Activated naive CD8-positive, alpha-beta T cell treated with anti-CD3 and anti-CD28 coated beads, Interleukin-2, amount 50 U/mL, for 24 hours (primary cell): Measurements from ENCODE around the gene FAM83G.
"Not testable (repeated sequence)": the region's sequence is repeated elsewhere in the genome, so short reads cannot be mapped to it uniquely, and the experiment has no call there.

Experiments used
- ATAC-seq: fragments of 150-1000 bp; cut with Tn5 transposase; one replicate; pipeline ENCODE4 v1.10.0; 2021
- DNase-seq: peaks from one replicate; pipeline ENCODE4 v3.0.0; 2021
- H3K27ac Mint-ChIP-seq: one replicate; pipeline ENCODE4 v1.8.0; 2021; ENCODE audit warnings: mild to moderate bottlenecking, mixed read lengths
- H3K27me3 Mint-ChIP-seq: one replicate; pipeline ENCODE4 v1.8.0; 2021; ENCODE audit warnings: mixed read lengths
- H3K36me3 Mint-ChIP-seq: one replicate; pipeline ENCODE4 v1.8.0; 2021; ENCODE audit warnings: low read depth, mixed read lengths
- H3K4me1 Mint-ChIP-seq: one replicate; pipeline ENCODE4 v1.8.0; 2021; ENCODE audit warnings: mixed read lengths
- H3K4me3 Mint-ChIP-seq: one replicate; pipeline ENCODE4 v1.8.0; 2021; ENCODE audit warnings: mild to moderate bottlenecking, moderate library complexity, mixed read lengths
- H3K9me3 Mint-ChIP-seq: one replicate; pipeline ENCODE4 v1.8.0; 2021; ENCODE audit warnings: mixed read lengths

FAM83G gene

DNA sequence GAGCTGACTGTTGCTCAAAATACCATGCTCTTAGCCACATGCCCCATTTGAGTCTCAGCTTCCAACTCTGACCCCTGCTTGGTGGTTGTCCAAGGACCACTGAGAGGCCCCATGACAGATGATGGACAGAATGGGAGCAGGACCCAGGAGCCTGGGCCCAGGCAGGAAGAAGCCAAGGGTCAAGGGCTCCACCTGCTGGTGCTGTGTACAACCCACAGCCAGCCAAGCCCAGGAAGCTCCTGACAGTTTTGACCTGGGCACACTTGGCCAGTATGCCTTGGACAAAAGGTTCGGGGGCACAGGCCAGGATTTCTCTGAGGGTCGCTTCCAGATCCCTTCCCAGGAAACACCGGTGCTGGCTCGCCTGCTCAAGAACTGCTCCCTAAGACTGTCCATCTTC, 27.2 kb upstream of the FAM83G start:
- not testable (repeated sequence) for H3K27ac Mint-ChIP-seq, H3K4me1 Mint-ChIP-seq, H3K4me3 Mint-ChIP-seq, H3K36me3 Mint-ChIP-seq, H3K9me3 Mint-ChIP-seq, H3K27me3 Mint-ChIP-seq
- DNase-seq (peak; percentile 67), ATAC-seq (peak; percentile 75)

GRCh38 chr17:19030771-19031449, 26.3 kb upstream of the FAM83G start:
- H3K4me1 Mint-ChIP-seq, H3K9me3 Mint-ChIP-seq, ATAC-seq, H3K27me3 Mint-ChIP-seq, H3K4me3 Mint-ChIP-seq, DNase-seq, H3K36me3 Mint-ChIP-seq, H3K27ac Mint-ChIP-seq: not testable (repeated sequence)

DNA sequence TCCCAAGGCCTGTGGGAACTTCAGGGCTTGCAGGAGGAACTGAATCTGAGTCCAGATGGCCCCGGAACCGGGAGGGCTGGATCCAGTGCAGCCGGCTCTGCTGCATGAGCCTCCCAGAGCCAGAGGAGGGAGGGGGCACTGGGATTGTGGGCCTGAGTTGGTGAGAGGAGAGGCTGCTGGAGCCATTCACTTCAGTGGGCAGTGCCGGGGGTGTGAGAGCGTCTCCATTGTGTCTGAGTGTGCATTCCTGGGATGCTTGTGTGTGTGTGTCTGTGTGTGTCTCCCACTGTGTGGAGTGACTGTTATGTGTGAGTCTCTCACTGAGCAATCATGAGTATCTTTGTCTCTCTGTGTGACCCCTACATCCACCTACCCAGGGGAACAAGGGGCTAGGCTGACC, 25.2 kb upstream of the FAM83G start:
- ATAC-seq, DNase-seq, H3K9me3 Mint-ChIP-seq, H3K27ac Mint-ChIP-seq, H3K36me3 Mint-ChIP-seq, H3K4me3 Mint-ChIP-seq, H3K4me1 Mint-ChIP-seq, H3K27me3 Mint-ChIP-seq: not testable (repeated sequence)

- H3K36me3 Mint-ChIP-seq, H3K27me3 Mint-ChIP-seq, H3K9me3 Mint-ChIP-seq, H3K4me3 Mint-ChIP-seq, DNase-seq, H3K27ac Mint-ChIP-seq, ATAC-seq: not testable (repeated sequence)
- peaks cover 14% of the 10 kb centered on the region for H3K4me1 Mint-ChIP-seq
These were observed 24.1 kb upstream of the FAM83G start for GRCh38 chr17:19028671-19029070.

- H3K36me3 Mint-ChIP-seq, result peaks cover 7% of the 10 kb centered on the region
- no peak overlapping the region for H3K4me3 Mint-ChIP-seq
- peaks cover 16% of the 10 kb centered on the region for H3K4me1 Mint-ChIP-seq
- DNase-seq (no peak), ATAC-seq (peak; percentile 54)
- H3K27ac Mint-ChIP-seq, result peak overlapping the region; percentile 59
- H3K27me3 Mint-ChIP-seq, result no peaks in the 10 kb centered on the region
- no peaks in the 10 kb centered on the region for H3K9me3 Mint-ChIP-seq
These were observed 19.8 kb upstream of the FAM83G start for GRCh38 chr17:19024101-19025078.

DNA sequence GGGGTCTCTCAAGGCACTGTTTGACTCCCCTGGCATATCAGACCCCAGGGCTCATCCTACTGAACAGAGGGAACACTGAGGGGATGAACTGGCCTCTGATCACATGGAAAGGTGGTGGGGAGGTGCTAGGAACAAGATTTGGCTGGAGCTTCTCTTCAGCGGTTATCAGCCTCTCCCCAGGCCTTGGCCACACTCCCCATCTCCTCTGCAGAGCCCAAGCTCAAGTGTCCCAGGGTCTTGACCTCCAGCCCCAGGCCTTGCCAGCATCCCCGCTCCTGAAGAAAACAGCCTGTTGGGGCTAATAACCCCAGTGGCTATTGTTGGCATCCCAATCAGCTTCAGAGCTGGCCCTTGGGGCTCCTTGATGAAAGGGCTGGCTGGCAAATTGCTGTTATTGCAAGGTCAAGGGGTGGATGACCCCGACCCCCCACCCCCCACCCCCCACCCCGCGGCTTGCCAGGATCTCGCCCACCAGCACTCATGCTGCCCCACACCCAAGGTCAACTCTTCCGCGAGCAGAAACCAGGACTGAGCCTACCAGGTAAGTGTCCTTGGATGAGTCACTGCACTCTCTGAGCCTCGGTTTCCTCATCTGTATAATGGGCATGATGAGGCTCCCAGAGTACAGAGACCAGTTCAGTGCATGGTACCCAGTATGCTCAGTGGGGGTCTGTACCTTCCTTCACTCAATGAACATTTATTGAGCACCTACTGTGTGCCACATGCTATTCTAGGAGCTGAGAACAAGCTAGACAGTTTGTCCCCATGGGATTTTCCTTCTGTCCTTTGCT, 18.8 kb upstream of the FAM83G start:
- ATAC-seq, result no peak
- H3K4me3 Mint-ChIP-seq, result no peak overlapping the region

GRCh38 chr17:19022747-19023146, 18.2 kb upstream of the FAM83G start:
- ATAC-seq (no peak), DNase-seq (no peak)
- H3K27me3 Mint-ChIP-seq, result no peaks in the 10 kb centered on the region
- no peaks in the 10 kb centered on the region for H3K9me3 Mint-ChIP-seq
- H3K36me3 Mint-ChIP-seq, result peaks cover 7% of the 10 kb centered on the region
- peaks cover 19% of the 10 kb centered on the region for H3K4me1 Mint-ChIP-seq
- no peak overlapping the region for H3K27ac Mint-ChIP-seq
- no peak overlapping the region for H3K4me3 Mint-ChIP-seq

More for the DNA sequence above, 18.8 kb upstream of the FAM83G start:
- no peak for DNase-seq
- Mint-ChIP-seq H3K27me3 (no peaks in the 10 kb centered on the region), H3K27ac (no peak overlapping the region), H3K4me1 (peaks cover 19% of the 10 kb centered on the region), H3K9me3 (no peaks in the 10 kb centered on the region), H3K36me3 (peaks cover 7% of the 10 kb centered on the region)

GRCh38 chr17:19022128-19022527, 17.6 kb upstream of the FAM83G start:
- Mint-ChIP-seq H3K27me3 (no peaks in the 10 kb centered on the region), H3K36me3 (peaks cover 7% of the 10 kb centered on the region), H3K4me3 (no peak overlapping the region), H3K9me3 (no peaks in the 10 kb centered on the region), H3K4me1 (peaks cover 19% of the 10 kb centered on the region), H3K27ac (no peak overlapping the region)
- DNase-seq (no peak), ATAC-seq (no peak)

DNA sequence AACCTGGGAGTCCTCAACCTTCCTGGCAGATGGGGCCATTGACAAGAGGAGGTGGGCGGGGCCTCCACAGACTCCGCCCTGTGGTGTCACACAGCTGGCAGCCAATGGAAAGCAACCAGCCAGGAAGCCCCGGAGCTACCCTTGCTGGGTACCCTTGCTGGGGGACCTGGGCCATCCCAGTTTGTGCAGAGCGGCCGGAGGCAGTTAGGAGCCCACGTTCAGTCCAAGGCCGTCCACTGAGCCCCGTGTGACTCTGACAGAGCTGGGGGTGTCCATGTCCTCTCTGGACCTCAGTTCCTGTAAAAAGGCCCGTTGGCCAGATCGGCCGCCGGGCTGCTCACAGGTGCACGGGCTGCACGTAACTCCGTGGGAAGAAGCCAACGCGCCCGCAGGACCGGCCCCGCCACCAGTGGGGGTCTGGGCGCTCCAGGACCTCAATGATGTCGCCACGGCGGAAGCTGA, 17.1 kb upstream of the FAM83G start:
- Mint-ChIP-seq H3K9me3 (no peaks in the 10 kb centered on the region), H3K27me3 (no peaks in the 10 kb centered on the region), H3K27ac (no peak overlapping the region), H3K4me3 (no peak overlapping the region), H3K4me1 (peaks cover 19% of the 10 kb centered on the region), H3K36me3 (peaks cover 7% of the 10 kb centered on the region)
- DNase-seq (peak; percentile 60), ATAC-seq (no peak)

GRCh38 chr17:19021011-19021621, 16.6 kb upstream of the FAM83G start:
- not testable (repeated sequence) for H3K27ac Mint-ChIP-seq, DNase-seq, H3K27me3 Mint-ChIP-seq, H3K4me3 Mint-ChIP-seq, H3K36me3 Mint-ChIP-seq, ATAC-seq, H3K9me3 Mint-ChIP-seq
- peaks cover 19% of the 10 kb centered on the region for H3K4me1 Mint-ChIP-seq

GRCh38 chr17:19020016-19020415, 15.5 kb upstream of the FAM83G start:
- Mint-ChIP-seq H3K9me3 (no peaks in the 10 kb centered on the region), H3K27ac (no peak overlapping the region), H3K36me3 (peaks cover 7% of the 10 kb centered on the region), H3K27me3 (no peaks in the 10 kb centered on the region), H3K4me1 (peaks cover 18% of the 10 kb centered on the region), H3K4me3 (no peak overlapping the region)
- ATAC-seq (no peak), DNase-seq (no peak)

GRCh38 chr17:19019041-19019941, 14.7 kb upstream of the FAM83G start:
- H3K27me3 Mint-ChIP-seq, result no peaks in the 10 kb centered on the region
- H3K4me1 Mint-ChIP-seq, result peaks cover 11% of the 10 kb centered on the region
- no peak for ATAC-seq
- no peak overlapping the region for H3K4me3 Mint-ChIP-seq
- DNase-seq, result no peak
- no peak overlapping the region for H3K27ac Mint-ChIP-seq
- H3K36me3 Mint-ChIP-seq, result peaks cover 3% of the 10 kb centered on the region
- no peaks in the 10 kb centered on the region for H3K9me3 Mint-ChIP-seq

- DNase-seq (no peak), ATAC-seq (no peak)
- Mint-ChIP-seq H3K4me1 (peaks cover 4% of the 10 kb centered on the region), H3K36me3 (peaks cover 3% of the 10 kb centered on the region), H3K4me3 (no peak overlapping the region), H3K27me3 (no peaks in the 10 kb centered on the region), H3K27ac (no peak overlapping the region), H3K9me3 (no peaks in the 10 kb centered on the region)
These were observed 14.0 kb upstream of the FAM83G start for GRCh38 chr17:19018600-19018950.
